ENCODE data around the gene ZNF135.

ZNF135 gene

DNA sequence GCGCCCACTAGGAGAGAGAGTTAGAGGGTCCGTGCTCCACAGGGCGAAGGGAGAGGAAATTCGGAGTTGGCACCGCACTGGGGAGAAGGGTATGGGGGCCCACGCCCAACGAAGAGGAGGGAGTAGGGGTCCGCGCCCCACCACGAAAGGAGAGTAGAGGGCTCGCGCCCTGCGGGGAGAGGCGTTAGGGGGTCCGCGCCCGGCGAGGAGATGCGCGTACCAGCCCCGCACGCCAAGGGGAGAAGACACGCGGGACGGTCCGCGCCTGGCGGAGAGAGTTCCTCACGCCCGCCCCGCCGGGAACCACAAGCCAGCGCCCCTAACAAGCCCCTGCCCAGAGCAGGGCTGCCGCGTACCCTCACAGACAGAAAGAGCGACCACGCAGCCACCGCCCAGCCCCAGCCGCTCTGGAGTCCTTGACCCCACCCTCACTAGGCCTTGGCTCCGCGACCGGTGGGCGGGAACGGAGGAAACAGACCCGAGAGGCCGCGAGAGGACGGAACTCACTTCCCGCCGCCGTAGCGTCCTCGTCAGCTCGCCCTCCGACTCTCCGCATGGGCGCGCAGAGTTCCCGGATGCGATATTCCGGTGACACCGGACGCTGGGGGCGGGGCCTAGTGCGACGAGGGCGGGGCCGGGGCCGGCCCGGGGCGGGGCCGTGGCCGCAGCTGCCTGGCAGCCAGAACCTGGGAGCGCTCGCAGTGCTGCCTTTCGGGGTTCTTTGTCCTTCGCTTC lies 58.9 kb downstream of the ZNF135 start:
- Histone ChIP-seq H3K4me1 (ENCODE audit: insufficient read depth, low read length) (no peaks in the 10 kb centered on the region), H3K27me3 (ENCODE audit: insufficient read depth, low read length) (no peaks in the 10 kb centered on the region), H2AFZ (ENCODE audit: low read depth, low read length) (no peak overlapping the region), H3K36me3 (ENCODE audit: insufficient read depth, low read length) (no peaks in the 10 kb centered on the region), H3K4me3 (ENCODE audit: low read length) (no peak overlapping the region), H3K9me3 (ENCODE audit: low read length) (peaks cover 38% of the 10 kb centered on the region)

DNA sequence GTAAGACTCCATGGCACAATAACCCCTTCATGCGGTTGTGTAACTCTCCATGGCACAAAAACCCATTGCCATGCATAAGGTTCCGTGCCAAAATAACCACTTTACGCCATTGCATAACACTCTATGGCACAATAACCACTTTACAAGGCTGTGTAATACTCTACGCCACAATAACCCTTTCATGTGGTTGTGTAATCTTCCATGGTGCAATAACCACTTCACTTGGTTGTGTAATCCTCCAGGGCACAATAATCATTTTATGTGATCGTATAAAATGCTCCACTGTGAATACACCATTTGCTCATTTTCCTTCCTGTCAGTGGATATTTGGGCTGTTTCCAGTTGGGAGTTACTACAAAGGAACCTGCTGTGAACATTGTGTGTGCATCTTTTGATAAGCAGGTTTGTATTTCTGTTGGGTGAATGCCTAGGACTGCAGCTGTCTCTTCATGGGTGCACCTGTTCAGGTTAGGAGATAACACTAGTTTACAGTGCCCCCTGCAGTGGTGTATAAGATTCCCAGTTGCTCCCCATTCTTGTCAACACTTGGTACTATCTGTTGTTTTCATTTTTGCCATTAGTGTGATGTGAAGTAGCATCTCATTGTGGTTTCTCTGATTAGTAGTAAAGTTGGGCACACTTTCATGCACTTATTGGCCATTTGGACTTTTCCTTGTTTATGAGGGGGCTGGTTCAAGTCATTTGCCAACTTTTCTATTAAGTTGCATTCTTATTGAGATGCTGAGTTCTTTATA lies 60.1 kb downstream of the ZNF135 start:
- Histone ChIP-seq H2AFZ (ENCODE audit: low read depth, low read length) (no peak overlapping the region), H3K4me1 (ENCODE audit: insufficient read depth, low read length) (no peaks in the 10 kb centered on the region), H3K9me3 (ENCODE audit: low read length) (peaks cover 48% of the 10 kb centered on the region), H3K36me3 (ENCODE audit: insufficient read depth, low read length) (no peaks in the 10 kb centered on the region), H3K27me3 (ENCODE audit: insufficient read depth, low read length) (no peaks in the 10 kb centered on the region), H3K4me3 (ENCODE audit: low read length) (no peak overlapping the region)
